Skin epidermis (tissue), 12 donors: ENCODE results near the gene SOX18.

Source experiments
- H3K27ac ChIP-seq, 21 experiments: fragments of 200-600 bp; sonication (generic) in 11 of 21; one replicate each; pipeline ENCODE4 v1.5.0; 2020; ENCODE audit warnings: mild to moderate bottlenecking in 3 of 21, inconsistent platforms in 2 of 21, moderate library complexity in 2 of 21
- H3K4me3 ChIP-seq, 7 experiments: fragments of 200-600 bp; sonication (generic) in 2 of 7; one replicate each; pipeline ENCODE4 v1.5.0; 2020; ENCODE audit warnings: inconsistent platforms in 2 of 7, mild to moderate bottlenecking in 2 of 7, moderate library complexity in 1 of 7

Gene SOX18

DNA sequence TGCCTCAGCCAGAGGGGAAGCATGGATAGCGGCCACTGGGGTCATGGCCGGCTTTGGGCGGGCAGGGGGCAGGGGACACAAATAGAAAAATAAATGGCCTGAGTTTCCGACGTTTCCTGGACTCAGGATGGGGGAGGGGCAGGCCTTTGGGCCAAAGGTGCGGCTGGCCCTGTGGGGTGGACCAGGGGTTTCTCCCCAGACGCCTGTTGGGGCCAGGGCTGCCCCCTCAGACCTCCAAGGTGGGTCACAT is 7.1 kb upstream of the SOX18 start:
- peak overlapping the region in 14 of 21 experiments; percentile 4 to 85 (median 57) for H3K27ac ChIP-seq
- peak overlapping the region in 1 of 7 experiments; percentile 11 for H3K4me3 ChIP-seq

DNA sequence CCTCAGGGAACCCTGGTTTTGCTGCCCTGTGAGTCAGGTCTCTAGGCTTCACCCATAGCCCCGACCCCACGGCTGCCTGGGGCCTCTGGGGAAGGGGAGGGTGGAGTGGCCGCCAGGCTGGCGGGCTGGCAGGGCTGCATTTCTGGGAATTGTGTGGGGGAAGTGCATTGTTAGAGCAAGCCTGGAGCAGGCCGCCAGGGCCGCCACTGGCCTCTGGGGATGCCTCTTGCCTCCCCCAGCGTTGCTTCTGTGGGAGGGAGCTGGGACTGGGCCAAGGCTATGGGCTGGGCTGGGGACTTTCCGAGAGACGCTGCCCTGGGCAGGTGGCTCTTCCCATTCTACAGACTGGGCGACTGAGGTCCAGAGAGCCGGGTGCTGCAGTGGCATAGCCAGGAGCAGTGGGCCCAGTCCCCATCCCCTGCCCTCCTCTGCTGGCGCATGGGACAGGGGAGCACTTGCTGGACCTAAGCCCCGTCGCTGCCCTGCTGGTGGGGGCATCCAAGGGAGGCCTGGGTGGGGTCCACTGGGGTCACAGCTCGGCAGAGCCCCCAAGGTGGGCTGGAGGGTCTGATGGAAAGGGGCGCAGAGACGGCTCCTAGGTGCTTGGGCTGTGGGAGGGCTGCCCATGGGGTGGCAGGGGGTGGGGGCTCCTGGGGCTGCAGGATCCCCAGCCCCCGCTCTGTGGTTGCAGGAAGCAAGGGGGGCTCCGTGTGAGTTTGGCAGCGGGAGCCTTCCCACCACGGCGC is 6.6 kb upstream of the SOX18 start:
- H3K4me3 ChIP-seq = peak overlapping the region in 1 of 7 experiments; percentile 11
- peak overlapping the region in 18 of 21 experiments; percentile 4 to 85 (median 56) for H3K27ac ChIP-seq

DNA sequence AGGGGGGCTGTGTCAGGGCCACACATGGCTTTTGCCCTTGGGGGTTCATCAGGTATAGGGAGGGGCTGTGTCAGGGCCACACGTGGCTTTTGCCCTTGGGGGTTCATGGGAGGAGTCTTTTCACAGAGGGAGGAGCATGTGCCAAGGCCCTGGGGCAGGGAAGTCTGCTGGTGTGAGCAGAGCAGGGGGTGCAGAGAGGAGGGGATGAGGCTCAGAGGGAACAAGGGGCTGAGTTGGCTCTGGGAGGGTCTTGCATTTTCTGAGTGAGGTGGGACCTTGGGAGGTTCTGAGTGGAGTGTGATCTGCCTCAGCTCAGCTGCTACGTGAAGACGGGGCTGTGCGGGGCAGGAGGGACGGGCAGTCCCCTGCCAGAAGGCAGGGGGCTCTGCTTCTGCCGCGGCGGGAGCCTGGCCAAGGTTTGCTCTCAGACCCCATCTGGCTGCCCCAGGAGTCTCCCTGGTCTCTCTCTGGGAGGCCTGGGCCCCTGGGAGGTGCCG is 6.0 kb upstream of the SOX18 start:
- Histone ChIP-seq H3K4me3 (no peak overlapping the region), H3K27ac (peak overlapping the region in 17 of 21 experiments; percentile 5 to 85 (median 57))

DNA sequence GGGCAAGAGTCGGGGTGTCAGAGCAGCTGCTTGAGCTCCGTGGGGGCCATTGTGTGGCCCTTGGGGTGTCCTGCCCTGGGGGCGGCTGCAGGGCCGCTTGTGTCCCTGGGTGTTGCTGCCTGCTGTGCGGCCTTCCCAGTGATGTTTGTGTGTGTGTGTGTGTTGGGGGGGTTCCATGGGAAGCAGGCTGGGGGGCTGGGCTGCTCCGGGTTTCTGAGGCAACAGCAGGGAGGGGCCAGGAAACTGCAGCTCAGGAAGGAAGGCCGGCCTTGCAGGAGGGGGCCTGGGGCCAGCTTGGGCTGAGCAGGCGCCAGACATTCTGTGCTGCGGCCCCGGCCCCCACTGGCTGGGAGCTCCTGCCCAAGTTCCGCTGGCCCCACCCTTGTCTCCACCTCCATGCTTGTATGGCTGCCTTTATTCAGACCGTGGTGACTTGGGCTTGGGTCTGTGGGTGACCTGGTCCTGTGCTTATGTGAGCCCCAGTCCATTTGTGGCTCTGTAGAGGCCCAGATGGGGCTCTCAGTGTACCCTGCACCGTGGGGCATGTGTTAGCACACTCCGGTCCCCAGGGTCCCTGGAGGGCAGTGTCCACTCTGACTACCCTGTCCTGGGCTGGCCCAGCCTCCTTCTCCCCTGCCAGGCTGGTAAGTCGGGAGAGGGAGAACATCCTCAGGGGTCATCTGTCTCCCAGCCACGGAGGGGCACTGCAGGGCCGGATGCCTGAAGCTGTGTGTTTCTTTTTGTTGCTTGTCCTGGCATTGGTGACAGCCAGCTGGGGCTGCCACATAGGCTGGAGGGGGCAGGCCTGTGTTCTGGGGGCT is 4.6 kb upstream of the SOX18 start:
- Histone ChIP-seq H3K27ac (peak overlapping the region in 17 of 21 experiments; percentile 8 to 85 (median 47)), H3K4me3 (no peak overlapping the region)

DNA sequence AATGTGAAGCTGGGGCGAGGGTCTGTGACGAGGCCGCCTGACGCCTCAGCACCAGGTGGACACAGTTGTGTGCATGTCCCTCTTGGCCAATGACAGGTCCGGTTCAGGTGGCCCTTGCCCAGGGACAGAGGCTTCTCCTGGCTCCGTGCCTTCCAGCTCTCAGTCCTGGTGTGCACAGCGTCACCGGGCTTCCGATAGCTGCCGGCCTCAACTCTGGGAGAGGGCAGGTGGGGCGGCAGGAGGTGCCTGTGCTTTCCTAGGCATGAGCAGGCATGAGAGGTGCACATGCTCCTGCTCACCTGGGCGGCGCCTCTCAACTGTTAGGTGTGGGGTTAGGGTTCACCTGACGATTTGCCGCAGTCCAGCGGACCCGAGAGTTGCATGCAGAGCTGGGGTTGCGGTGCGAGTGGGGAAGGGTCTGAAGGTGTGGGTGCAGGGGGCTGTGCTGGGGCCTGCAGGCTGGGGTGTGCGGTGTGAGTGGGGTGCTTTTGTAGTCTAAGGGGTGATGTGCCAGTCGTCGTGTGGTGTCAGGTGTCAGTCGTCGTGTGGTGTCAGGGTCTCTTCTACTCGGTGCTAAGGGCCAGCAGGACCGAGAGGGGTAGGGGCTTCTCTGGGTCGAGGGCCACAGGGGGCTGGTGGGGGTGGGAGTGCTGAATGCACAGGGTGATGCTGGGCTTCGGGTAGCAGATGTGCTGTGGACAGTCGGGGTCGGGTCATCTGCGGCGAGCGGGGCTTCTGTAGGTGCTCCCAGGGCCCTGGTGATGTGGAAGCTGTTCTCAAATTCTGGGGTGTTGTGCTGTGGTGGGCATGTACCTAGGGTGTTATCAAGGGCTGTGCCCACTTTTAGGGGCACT is 3.8 kb upstream of the SOX18 start:
- Histone ChIP-seq H3K27ac (peak overlapping the region in 16 of 21 experiments; percentile 5 to 85 (median 52)), H3K4me3 (no peak overlapping the region)

DNA sequence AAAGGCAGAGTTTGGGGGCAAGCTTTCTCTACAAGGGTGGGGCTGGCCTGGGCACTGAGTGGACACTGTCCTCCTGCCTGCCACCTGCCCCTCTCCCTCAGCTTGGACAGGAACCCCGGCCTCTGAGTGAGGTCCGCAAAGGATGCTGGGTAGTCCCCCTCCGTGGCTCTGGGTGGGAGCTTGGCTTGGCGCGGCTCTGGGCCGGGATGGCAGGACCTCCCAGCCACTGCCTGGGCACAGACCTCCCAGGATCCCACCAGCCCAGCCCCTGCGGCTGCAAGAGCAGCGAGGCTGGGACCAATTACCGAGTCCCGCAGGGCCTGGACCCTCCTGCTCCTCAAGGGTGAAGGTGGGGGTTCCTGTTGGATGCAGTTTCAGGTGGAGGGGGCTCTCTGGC is 2.9 kb upstream of the SOX18 start:
- Histone ChIP-seq H3K27ac (peak overlapping the region in 19 of 21 experiments; percentile 1 to 85 (median 51)), H3K4me3 (no peak overlapping the region)

DNA sequence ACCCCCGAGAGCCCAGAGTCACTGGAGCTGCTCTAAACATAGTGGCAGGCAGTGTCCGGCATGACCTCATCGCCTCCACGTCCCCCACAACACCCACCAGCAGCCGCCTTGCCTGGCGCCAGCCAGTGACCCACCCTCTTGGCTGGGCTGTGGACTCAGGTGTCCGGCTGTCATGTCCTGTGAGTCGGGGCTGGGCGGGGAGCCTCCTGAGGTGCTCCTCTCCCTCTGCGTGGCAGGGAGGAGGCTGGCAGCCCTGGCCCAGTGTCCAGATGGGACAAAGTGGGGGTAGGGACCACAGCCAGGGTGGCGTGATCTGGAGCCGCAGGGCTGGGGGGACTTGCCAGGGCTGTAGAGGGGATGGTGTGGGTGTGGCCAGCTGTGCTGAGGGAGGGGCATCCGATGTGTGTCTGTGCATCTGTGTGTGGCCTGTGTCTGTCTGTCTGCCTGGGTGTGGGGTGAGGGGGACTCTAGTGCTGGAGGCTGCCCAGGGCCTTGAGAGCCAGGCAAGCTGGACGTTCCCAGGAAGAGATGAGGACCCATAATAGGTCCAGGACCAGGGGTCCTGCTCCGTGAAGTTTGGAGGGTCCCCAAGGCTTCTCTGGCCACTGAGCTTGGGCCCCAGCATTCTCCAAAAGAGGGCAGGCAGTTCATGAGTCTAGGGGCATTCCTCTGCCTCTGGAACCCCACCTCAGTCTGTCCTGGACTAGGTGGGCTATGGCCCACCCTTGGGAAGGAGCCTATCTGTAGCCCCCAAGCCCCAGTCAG is 2.3 kb upstream of the SOX18 start:
- peak overlapping the region in 19 of 21 experiments; percentile 1 to 85 (median 55) for H3K27ac ChIP-seq
- H3K4me3 ChIP-seq = no peak overlapping the region

DNA sequence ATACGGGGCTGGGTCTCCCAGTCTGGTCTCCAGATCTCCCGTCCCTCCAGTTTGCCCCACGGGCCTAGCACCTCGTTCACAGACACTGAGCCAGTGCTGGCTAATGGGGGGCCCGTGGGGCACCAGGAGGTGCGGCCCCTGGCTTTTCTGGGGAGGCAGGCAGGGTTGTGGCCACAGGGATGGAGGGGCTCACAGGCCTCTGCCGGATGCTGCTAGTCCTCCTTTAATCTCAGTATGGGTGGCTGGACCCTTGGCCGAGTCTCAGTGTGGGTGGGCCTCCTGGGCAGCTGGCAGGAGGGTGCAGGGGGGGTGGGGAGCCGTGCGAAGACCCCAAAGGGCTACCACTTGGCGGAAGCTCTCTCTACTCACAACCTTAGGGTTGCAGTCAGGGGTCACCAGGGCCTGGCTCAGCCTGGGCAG is 1.6 kb upstream of the SOX18 start:
- Histone ChIP-seq H3K27ac (peak overlapping the region in 17 of 21 experiments; percentile 5 to 85 (median 56)), H3K4me3 (no peak overlapping the region)

DNA sequence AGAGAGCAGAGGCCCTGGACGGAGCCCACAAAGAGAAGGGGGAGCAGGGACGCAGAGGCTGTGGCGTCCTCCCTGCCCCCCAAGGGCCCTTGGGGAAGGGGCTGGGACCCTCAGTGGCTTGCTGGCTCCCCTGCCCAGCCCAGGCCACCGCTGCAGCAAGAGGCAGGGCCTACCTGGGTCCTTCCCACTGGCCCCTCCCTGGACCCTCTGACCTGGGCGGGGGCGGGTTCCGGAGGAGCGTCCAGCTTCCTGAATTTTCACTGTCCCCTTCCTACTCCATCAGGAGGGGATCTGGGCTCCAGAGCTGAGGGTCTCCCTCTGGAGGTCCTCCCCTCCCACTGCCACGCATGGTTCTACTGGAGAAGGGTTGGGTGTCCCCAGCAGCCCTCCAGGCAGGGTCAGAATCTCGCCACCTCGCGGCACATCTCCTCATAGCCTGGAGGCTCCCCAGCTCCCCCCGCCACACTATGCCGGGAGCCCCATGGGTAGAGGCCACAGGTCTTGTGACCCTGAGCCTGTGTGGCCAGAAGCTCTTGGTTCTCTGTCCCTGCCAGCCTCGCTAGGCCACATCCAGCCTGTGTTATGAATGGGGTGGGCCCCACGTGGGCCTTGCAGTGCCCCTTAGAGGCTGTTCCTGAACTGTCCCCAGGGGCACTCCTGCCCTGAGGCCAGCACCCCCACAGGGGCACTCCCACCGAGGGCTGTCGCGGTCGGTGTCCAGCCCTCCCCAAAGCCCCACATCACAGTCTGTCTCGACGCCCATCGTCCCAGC is 1.0 kb upstream of the SOX18 start:
- peak overlapping the region in 18 of 21 experiments; percentile 13 to 85 (median 61) for H3K27ac ChIP-seq
- peak overlapping the region in 4 of 7 experiments; percentile 24 to 52 (median 31) for H3K4me3 ChIP-seq

DNA sequence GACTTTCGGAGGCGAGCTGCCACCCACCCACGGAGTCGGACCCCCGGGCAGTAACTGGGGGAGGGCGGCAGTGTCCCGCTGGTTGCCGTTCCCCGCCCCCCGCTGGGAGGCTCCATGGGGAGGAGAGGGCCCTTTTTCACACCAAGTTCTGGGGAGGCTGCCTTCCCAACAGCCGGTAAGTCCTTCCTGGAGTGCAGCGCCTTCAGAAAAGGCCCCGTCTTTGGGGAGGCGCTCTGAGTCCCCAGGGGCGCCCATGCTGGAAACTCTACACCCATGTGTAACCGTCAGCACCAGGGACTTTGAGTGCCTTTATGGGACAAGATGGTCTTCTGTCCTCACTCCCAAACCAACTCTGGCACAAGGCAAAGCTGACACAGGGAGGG is 430 bp upstream of the SOX18 start:
- H3K4me3 ChIP-seq = peak overlapping the region in 4 of 7 experiments; percentile 24 to 52 (median 31)
- H3K27ac ChIP-seq = peak overlapping the region in 18 of 21 experiments; percentile 13 to 85 (median 58)

DNA sequence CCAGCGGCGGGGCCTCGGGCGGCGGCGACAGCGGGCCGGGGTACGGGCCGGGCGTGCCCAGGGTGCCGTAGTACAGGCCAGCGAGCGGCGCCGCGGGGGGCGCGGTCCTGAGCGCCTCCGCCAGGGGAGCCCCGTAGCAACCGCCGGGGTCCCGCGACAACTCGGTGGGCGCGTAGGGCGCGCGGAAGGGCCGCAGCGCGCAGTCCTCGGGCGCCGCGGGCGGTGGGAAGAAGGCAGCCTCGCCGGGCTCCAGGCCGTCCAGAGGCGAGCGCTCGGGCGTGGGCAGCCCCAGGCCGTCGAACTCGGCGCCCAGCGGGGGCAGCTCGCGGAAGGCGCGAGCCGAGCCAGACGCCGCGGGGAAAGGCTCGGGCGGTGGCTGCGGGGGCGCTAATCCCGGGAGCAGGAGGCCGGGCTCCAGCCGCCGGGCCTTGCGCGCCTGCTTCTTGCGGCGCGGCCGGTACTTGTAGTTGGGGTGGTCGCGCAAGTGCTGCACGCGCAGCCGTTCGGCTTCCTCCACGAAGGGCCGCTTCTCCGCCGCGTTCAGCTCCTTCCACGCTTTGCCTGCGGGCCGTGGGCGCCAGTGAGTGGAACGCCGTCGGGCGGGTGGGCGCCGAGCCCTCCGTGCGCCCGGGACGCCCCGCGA is 916 bp downstream of the SOX18 start:
- peak overlapping the region; percentile 24 to 52 (median 27) for H3K4me3 ChIP-seq
- H3K27ac ChIP-seq = peak overlapping the region in 9 of 21 experiments; percentile 6 to 77 (median 43)

DNA sequence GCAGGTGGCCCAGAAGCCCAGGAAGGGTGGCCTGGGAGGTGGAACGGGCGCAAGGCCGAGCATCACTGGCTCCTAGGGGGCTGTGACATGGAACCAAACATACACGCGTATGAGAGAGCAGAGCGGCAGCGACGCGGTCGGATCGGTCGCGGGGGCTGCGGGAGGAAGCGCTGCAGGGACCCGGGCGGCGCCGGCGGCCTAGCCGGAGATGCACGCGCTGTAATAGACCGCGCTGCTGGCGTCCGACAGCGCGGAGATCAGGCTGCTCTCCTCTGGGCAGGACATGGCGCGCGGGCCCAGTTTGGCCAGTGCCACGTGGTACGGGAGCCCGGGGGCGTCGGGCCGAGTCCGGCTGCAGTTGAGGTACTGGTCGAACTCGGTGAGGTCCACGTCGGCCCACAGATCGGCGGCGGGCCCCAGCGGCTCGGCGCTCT is 1.5 kb downstream of the SOX18 start:
- Histone ChIP-seq H3K4me3 (peak overlapping the region; percentile 24 to 52 (median 27)), H3K27ac (peak overlapping the region in 7 of 21 experiments; percentile 6 to 77 (median 58))

DNA sequence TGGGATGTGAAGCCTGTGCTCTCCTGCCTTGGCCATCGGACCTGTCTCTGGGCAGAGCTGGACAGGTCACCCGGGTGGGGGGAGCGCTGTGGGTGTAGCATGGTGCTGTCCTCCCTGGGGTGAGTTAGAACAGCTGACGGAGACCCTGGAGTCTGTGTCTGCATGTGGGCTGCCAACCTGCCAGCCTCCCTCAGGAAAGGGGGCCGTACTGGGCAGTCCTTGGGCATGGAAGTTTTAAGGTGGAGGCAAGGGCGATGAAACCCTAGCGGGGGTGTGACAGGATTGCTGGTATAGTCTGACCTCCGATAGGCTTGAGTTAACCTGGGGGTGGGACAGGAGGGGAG is 2.4 kb downstream of the SOX18 start:
- Histone ChIP-seq H3K4me3 (peak overlapping the region; percentile 6 to 52 (median 27)), H3K27ac (peak overlapping the region in 4 of 21 experiments; percentile 34 to 77 (median 64))

DNA sequence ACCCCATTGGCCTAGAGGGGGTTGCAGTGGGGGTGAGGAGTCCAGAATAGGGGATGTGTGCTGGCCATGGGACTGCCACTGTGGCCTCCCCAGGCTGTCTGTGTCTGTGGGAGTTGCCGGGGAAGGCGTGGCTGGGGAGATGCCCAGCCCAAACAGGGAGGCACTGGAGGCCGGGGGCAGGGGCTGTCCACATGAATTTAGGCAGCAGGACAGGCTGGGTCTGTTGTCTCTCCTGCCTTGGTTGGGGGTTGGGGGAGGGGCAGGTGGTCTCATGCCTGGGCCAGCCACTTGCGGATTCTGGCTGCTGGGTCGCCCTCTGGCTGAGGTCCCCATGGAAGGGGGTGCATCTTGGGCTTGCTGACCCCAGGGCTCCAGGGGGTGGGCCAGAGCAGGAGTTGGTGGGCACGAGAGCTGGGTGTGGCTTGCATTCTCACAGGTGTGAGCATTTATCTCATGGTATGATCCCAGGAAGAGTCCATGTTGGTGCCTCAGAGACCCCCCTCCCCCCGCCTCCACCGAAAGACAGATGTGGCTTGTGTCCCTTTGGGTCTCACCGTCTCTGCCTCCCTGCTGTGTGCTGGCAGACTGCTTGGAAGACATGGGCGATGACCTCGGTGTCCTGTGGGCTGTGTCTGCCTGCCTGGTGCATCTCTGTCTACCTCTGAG is 4.0 kb downstream of the SOX18 start:
- peak overlapping the region in 3 of 21 experiments; percentile 9 to 77 (median 52) for H3K27ac ChIP-seq
- H3K4me3 ChIP-seq = no peak overlapping the region

DNA sequence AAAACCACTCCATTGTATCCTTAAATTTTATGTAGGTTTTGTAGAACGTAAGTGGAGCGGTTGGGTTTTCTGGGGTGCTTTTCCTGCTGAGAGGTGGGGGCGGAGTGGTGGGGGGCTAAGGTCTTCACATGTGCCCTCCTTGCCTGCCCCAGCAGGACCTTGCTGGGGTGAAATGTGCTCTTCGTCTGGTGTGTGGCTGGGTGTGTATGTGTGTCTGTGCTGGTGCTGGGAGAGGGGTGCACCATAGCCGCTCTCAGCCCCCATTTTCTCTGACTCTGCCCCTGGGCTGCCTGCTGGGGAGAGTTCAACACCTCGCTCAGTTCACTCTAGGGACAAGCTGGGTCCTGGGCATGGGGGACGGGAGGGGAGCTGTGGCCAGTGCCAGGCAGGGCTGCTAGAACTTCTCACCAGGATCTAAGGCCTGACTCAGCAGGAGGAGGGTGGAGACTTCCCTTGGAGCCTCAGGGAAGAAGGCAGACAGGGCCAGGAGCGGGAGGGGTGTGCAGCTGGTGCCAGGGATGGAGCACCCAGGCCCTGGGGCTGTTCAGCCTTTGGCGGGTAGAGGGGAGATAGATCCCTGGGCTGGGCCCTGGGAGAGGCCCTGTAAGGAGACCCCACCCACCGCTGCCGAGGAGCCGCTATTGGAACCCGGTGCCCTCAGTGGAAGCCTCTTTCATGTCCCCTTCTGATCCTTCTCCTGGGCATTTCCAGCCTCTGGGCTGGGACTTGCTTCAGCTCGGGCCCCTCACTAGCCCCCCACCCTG is 4.8 kb downstream of the SOX18 start:
- no peak overlapping the region for H3K4me3 ChIP-seq
- H3K27ac ChIP-seq = peak overlapping the region in 6 of 21 experiments; percentile 37 to 77 (median 45)

DNA sequence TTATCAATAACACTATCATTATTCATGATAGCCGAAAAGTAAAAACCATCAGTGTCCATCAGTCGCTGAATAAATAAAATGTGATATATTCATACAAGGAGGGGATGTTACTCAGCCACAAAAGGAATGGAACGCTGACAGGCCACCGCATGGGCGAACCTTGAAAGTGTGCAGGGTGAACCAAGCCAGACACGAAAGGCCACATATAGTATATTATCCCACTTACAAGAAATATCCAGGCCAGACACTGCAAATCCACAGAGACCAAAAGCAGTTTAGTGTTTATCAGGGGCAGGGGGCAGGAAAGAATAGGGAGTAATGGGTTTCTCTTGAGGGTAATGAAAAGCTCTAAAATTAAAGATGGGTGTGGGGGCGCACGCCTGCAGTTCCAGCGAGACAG is 5.7 kb downstream of the SOX18 start:
- Histone ChIP-seq H3K27ac (peak overlapping the region in 1 of 21 experiments; percentile 77), H3K4me3 (no peak overlapping the region)
